GM19035 (cell line): ENCODE results near the gene DOCK7.

ENCODE experiments used
- ATAC-seq: cut with Tn5 transposase; IDR thresholded peaks from one replicate; pipeline ENCODE4 v1.9.1; 2021; ENCODE audit not compliant: unreplicated experiment

The DOCK7 gene

GRCh38 chr1:62424411-62424810, 263.8 kb downstream of the DOCK7 start:
- no peak for ATAC-seq

DNA sequence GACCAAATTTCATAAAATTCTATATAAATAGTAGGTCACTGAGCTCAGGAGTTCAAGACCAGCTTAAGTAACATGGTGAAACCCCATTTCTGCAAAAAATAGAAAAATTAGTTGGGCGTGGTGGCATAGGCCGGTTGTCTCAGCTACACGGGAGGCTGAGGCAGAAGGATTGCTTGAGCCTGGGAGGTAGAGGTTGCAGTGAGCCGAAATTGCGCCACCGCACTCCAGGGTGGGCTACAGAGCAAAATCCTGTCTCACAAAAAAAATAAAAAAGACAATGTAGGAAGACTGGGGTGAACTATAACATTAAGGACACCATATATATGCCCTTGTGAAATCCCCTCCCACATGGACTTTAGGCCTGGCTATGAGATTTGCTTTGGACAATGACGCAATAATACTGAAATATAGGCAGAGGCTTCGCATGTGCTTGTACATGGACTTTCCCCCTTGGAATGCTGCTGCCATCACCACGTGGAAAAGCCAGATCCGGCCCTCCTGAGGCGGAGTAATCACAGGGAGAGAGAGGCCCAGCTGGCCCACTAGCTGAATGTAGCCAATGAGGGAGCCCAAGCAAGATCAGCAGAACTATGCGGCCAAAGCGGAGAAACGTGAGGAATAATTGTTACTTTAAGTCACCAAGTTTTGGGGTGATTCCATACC, 264.5 kb downstream of the DOCK7 start:
- no peak for ATAC-seq

- no peak for ATAC-seq
These were observed 268.0 kb downstream of the DOCK7 start for GRCh38 chr1:62420214-62420613.

DNA sequence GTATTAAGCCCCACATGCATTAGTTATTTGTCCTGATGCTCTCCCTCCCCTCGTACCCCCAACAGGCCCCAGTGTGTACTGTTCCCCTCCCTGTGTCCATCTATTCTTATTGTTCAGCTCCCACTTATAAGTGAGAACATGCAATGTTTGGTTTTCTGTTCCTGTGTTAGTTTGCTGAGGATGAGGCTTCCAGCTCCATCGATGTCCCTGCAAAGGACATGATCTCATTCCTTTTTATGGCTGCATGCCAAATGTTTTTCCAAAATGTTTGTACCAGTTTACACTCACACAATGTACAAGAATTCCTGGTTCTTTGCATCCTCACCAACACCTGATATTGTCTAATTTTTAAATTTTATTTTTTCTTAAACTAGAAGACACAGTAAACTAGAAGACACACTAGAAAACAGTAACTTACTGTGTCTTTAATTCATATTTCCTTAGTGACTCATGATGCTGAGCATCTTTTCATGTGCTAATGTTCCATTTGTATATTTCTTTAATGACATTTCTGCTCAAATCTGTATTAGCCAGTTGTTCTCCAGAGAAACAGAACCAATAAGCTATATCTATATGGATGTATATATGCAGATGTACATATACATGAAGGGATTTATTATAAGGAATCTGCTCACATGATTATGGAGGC, 270.7 kb downstream of the DOCK7 start:
- no peak for ATAC-seq

- no peak for ATAC-seq
These were observed 272.5 kb downstream of the DOCK7 start for GRCh38 chr1:62415687-62416086.

DNA sequence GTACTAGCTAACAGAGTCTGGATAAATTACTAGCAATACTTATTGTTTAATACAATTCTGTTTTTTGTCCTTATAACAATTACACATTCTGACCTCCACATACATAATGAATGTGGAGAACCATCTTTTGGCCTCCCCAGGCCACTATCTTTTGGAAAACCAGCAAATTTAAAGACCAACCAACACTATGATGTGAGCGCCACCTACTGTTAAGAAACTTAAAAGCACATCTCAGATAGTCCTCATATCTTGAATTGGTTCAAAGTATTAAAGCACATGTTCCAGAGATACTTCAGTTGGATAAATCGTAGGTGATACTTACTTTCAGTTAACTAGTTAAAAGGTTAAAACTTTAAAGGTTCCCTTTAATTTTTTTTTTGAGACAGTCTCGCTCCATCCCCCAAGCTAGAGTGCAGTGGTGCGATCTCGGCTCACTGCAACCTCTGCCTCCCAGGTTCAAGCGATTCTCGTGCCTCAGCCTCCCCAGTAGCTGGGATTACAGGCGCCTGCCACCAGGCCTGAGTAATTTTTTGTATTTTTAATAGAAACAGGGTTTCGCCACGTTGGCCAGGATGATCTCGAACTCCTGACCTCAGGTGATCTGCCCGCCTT, 280.7 kb downstream of the DOCK7 start:
- ATAC-seq, result peak; percentile 60

- ATAC-seq, result no peak
These were observed 281.6 kb downstream of the DOCK7 start for GRCh38 chr1:62406576-62406975.

DNA sequence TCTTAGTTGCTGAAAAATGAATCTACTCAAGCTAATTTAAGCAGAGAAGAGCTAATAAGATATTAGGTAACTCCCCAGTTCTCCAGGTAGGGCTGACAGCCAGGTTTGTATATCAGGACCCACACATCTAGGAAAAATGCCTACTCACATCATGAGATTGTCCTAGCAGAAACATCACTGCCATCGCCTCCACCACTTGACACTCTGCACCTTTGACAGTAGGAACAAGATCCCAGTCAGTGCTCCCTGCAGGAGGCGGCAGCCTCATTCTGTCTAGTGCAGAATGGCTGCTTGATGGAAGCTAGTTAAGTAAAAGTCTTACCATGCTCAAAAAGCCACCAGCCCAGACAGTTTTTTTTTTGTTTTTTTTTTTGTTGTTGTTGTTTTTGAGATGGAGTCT, 282.9 kb downstream of the DOCK7 start:
- ATAC-seq, result no peak
